IPS-20b (cell line): Measurements from ENCODE around the gene ATP8B1.

Experiments used
- H3K27ac ChIP-seq: one replicate; pipeline ENCODE4 v1.5.1; 2013; ENCODE audit warnings: low read length
- H3K27me3 ChIP-seq: 2 replicates; pipeline ENCODE4 v1.6.1; 2013; ENCODE audit warnings: mild to moderate bottlenecking, low read length, inconsistent platforms; ENCODE audit not compliant: insufficient read depth
- H3K36me3 ChIP-seq: 2 replicates; pipeline ENCODE4 v1.6.1; 2013; ENCODE audit warnings: low read depth, mild to moderate bottlenecking, inconsistent platforms, low read length, moderate library complexity; ENCODE audit not compliant: insufficient read depth
- H3K4me1 ChIP-seq: 2 replicates; pipeline ENCODE4 v1.6.1; 2013; ENCODE audit warnings: mild to moderate bottlenecking, control low read depth, inconsistent platforms, low read length, moderate library complexity; ENCODE audit not compliant: insufficient read depth
- H3K4me3 ChIP-seq: 2 replicates; pipeline ENCODE4 v1.5.1; 2013; ENCODE audit warnings: mild to moderate bottlenecking, low read length, inconsistent platforms
- H3K9ac ChIP-seq: 2 replicates; pipeline ENCODE4 v1.6.1; 2013; ENCODE audit warnings: low read depth, mild to moderate bottlenecking, inconsistent platforms, low read length, moderate library complexity
- H3K9me3 ChIP-seq: 2 replicates; pipeline ENCODE4 v1.6.1; 2013; ENCODE audit warnings: mild to moderate bottlenecking, low read depth, low read length, inconsistent platforms; ENCODE audit not compliant: insufficient read depth

The ATP8B1 gene

GRCh38 chr18:57705011-57705410 lies 98.1 kb downstream of the ATP8B1 start:
- no peak overlapping the region for H3K9ac ChIP-seq
- no peaks in the 10 kb centered on the region for H3K27me3 ChIP-seq
- H3K9me3 ChIP-seq = no peaks in the 10 kb centered on the region
- H3K27ac ChIP-seq = no peak overlapping the region
- no peaks in the 10 kb centered on the region for H3K36me3 ChIP-seq
- H3K4me3 ChIP-seq = no peak overlapping the region
- no peaks in the 10 kb centered on the region for H3K4me1 ChIP-seq

GRCh38 chr18:57698571-57699276 lies 104.4 kb downstream of the ATP8B1 start:
- no peaks in the 10 kb centered on the region for H3K27me3 ChIP-seq
- no peaks in the 10 kb centered on the region for H3K9me3 ChIP-seq
- H3K36me3 ChIP-seq = no peaks in the 10 kb centered on the region
- H3K27ac ChIP-seq = no peak overlapping the region
- H3K9ac ChIP-seq = no peak overlapping the region
- no peaks in the 10 kb centered on the region for H3K4me1 ChIP-seq
- no peak overlapping the region for H3K4me3 ChIP-seq

- Histone ChIP-seq H3K27me3 (no peaks in the 10 kb centered on the region), H3K27ac (no peak overlapping the region), H3K4me1 (no peaks in the 10 kb centered on the region), H3K36me3 (no peaks in the 10 kb centered on the region), H3K9ac (no peak overlapping the region), H3K4me3 (no peak overlapping the region), H3K9me3 (no peaks in the 10 kb centered on the region)
Observed at GRCh38 chr18:57697426-57697825, 105.7 kb downstream of the ATP8B1 start.

GRCh38 chr18:57696271-57696670 lies 106.8 kb downstream of the ATP8B1 start:
- Histone ChIP-seq H3K27me3 (no peaks in the 10 kb centered on the region), H3K4me3 (no peak overlapping the region), H3K9me3 (no peaks in the 10 kb centered on the region), H3K9ac (no peak overlapping the region), H3K27ac (no peak overlapping the region), H3K4me1 (no peaks in the 10 kb centered on the region), H3K36me3 (no peaks in the 10 kb centered on the region)

GRCh38 chr18:57691363-57691762 lies 111.8 kb downstream of the ATP8B1 start:
- Histone ChIP-seq H3K4me1 (no peaks in the 10 kb centered on the region), H3K27me3 (no peaks in the 10 kb centered on the region), H3K36me3 (no peaks in the 10 kb centered on the region), H3K9me3 (no peaks in the 10 kb centered on the region), H3K4me3 (no peak overlapping the region), H3K27ac (no peak overlapping the region), H3K9ac (no peak overlapping the region)

- no peak overlapping the region for H3K9ac ChIP-seq
- no peak overlapping the region for H3K27ac ChIP-seq
- no peaks in the 10 kb centered on the region for H3K4me1 ChIP-seq
Observed at GRCh38 chr18:57687970-57688369, 115.1 kb downstream of the ATP8B1 start.

GRCh38 chr18:57683470-57683869 lies 119.6 kb downstream of the ATP8B1 start:
- H3K4me1 ChIP-seq = no peaks in the 10 kb centered on the region
- H3K36me3 ChIP-seq = no peaks in the 10 kb centered on the region
- H3K9me3 ChIP-seq = no peaks in the 10 kb centered on the region
- H3K4me3 ChIP-seq = no peak overlapping the region
- no peaks in the 10 kb centered on the region for H3K27me3 ChIP-seq
- H3K27ac ChIP-seq = no peak overlapping the region
- no peak overlapping the region for H3K9ac ChIP-seq

More at GRCh38 chr18:57687970-57688369, 115.1 kb downstream of the ATP8B1 start:
- no peaks in the 10 kb centered on the region for H3K9me3 ChIP-seq
- H3K4me3 ChIP-seq = no peak overlapping the region
- no peaks in the 10 kb centered on the region for H3K36me3 ChIP-seq
- no peaks in the 10 kb centered on the region for H3K27me3 ChIP-seq

- no peaks in the 10 kb centered on the region for H3K9me3 ChIP-seq
- H3K36me3 ChIP-seq = no peaks in the 10 kb centered on the region
- H3K9ac ChIP-seq = no peak overlapping the region
- H3K4me3 ChIP-seq = no peak overlapping the region
- no peaks in the 10 kb centered on the region for H3K27me3 ChIP-seq
- H3K27ac ChIP-seq = no peak overlapping the region
- no peaks in the 10 kb centered on the region for H3K4me1 ChIP-seq
Observed at GRCh38 chr18:57677262-57678211, 125.6 kb downstream of the ATP8B1 start.

GRCh38 chr18:57674891-57675290 lies 128.2 kb downstream of the ATP8B1 start:
- Histone ChIP-seq H3K9me3 (no peaks in the 10 kb centered on the region), H3K27me3 (no peaks in the 10 kb centered on the region), H3K36me3 (no peaks in the 10 kb centered on the region), H3K4me3 (no peak overlapping the region), H3K4me1 (no peaks in the 10 kb centered on the region), H3K9ac (no peak overlapping the region), H3K27ac (no peak overlapping the region)

- Histone ChIP-seq H3K36me3 (no peaks in the 10 kb centered on the region), H3K27ac (no peak overlapping the region), H3K4me3 (no peak overlapping the region), H3K9ac (no peak overlapping the region), H3K4me1 (no peaks in the 10 kb centered on the region), H3K27me3 (no peaks in the 10 kb centered on the region), H3K9me3 (no peaks in the 10 kb centered on the region)
Observed at GRCh38 chr18:57670046-57670445, 133.1 kb downstream of the ATP8B1 start.

GRCh38 chr18:57668021-57668420 lies 135.1 kb downstream of the ATP8B1 start:
- Histone ChIP-seq H3K4me3 (no peak overlapping the region), H3K4me1 (no peaks in the 10 kb centered on the region), H3K9ac (no peak overlapping the region), H3K27me3 (no peaks in the 10 kb centered on the region), H3K36me3 (no peaks in the 10 kb centered on the region), H3K9me3 (no peaks in the 10 kb centered on the region), H3K27ac (no peak overlapping the region)
